Stimulated activated CD8-positive, alpha-beta memory T cell treated with anti-CD3 and anti-CD28 coated beads, Interleukin-4, amount 100 ng/mL, for 48 hours (primary cell): ENCODE data around the gene RSBN1.
"Not testable (repeated sequence)": the region's sequence is repeated elsewhere in the genome, so short reads cannot be mapped to it uniquely, and the experiment has no call there.

Experiments used
- DNase-seq: peaks from one replicate; pipeline ENCODE4 v3.0.0-alpha.2; 2020

RSBN1 gene

DNA sequence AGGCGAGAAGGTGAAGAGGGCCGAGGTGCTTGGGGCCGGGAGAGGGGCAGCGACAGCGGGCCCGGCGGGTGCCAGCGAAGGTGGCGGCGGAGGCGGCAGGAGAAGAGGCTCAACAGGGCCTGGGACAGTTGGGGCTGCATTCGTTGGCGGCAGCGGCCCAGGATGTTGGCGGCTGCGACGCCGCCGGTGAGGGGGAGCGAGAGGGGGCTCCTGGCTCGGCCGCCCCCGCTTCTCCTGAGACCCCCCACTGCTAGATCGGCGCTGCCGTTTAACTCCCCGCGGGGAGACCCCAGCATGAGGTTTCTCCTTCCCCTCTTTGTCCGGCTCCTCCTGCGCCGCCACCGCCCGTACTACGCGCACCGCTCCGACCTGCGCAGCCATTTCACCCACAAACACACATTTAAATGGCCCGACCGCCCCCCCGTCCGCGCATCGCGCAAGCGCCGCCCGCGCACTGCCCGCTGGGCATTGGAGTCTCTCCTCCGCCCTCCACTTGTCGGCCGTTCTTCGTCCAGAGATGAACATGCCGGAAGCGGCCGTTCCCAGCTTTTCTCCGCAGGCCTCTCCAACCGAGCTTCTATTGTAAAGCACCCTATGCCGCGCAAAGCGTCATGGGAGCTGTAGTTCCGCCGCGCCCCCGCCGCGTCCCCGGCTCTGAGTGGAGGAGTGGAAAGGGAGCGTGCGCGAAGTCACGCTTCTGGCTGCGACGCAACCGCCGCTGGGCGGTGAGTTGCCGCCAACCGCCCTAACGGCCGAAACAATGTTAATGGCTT lies at the start of gene RSBN1:
Gene RSBN1 (minus strand): TSS at position 589 of the 773 bp plus-strand sequence. CDS start 64 bp downstream, at position 525.
- peak; percentile 98 for DNase-seq

DNA sequence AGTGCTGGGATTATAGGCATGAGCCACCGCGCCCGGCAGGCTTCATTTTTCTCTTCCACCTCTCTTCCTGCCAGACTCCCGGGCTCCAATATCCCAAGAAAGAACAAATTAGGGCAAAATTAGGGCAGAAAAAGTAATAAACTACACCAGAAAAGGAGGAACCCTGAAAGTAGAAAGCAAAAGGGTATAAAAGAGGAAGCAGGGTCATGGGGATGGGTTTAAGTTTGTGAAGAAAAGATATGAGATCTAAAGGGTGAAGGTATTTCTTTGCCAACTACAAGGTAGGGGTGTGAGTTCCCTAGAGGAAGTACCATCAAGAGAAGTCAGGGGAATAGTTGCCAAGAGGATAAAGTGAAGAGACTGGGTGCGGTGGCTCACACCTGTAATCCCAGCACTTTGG lies 49.4 kb upstream of the RSBN1 start:
- DNase-seq: no peak

DNA sequence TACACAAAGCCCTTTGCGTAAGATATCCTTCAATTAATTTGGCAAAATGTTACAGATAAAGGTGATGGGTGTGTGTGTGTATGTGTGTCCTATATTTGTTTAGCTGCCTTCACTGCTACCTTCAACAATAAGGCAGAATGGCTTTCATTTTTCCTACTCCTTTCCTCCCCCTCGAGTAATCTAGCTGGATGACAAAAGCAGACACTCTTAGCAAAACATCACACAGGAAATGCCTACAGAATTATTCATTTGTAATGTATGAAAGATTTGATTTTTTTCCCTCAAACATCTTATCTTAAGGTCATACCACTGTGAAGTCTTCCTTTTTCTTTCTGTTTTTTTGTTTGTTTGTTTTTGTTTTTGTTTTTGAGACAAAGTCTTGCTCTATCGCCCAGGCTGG lies 48.6 kb upstream of the RSBN1 start:
- DNase-seq: no peak

DNA sequence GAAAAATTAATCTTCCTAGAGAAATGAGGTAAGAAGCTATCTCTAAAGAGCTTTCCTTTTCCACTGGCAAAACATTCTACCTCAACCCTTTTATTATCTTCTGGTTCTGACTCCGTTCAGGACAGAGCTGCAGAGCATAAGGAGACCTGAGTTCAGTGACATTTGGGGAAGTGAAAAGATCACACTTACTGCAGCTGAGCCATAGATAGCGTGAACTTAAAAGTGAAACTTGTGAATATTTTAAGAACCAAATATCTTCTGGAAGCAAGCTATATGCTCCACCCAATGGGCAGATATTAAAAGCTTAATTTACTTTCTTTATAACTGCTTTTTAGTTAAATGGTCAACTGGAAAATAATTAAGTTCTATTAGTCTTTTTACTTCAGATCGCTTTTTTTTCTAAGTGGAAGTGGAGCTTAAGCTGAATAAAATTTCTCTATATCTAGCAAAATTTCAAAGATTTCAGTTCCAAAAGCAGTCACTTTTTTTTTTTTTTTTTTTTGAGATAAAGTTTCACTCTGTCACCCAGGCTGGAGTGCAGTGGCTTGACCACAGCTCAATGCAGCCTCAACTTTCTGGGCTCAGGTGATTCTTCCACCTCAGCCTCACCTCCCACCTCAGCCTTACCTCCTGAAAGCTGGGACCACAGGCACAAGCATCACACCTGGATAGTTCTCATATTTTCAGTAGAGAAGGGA lies 47.4 kb upstream of the RSBN1 start:
- no peak for DNase-seq

DNA sequence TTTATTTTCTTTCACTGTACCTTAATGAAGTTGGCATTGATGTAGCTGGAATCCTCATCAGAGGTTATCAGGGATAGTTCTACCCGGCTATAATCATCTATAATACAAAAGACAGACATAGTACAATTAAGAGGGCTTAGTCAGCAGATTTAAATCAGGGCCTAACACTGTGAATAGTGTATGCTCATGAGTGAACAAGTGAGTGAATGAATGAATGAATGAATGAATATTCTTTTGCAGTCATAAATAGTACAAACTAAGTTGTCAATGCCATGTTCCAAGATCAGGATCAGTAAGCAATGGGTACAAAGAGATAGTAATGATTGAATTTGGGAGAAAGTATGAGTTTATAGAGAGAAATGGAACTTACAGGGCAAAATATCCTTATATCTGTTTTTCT lies 46.7 kb upstream of the RSBN1 start:
- DNase-seq: no peak

DNA sequence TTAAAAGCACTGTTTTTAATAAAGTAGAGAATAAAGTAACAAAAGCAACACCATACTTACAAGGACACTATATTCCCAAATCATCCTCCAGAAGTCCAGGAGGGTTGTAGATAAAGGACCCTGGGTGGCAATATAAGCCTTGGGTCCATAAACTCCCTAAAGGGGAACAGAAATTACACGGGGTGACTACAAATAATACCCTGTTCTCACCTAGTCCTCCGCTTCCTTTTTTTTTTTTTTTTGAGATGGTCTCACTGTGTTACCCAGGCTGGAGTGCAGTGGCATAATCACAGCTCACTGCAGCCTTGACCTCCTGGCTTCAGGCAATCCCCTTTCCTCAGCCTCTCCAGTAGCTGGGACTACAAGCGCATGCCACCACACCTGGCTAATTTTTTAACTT lies 46.1 kb upstream of the RSBN1 start:
- DNase-seq: no peak

DNA sequence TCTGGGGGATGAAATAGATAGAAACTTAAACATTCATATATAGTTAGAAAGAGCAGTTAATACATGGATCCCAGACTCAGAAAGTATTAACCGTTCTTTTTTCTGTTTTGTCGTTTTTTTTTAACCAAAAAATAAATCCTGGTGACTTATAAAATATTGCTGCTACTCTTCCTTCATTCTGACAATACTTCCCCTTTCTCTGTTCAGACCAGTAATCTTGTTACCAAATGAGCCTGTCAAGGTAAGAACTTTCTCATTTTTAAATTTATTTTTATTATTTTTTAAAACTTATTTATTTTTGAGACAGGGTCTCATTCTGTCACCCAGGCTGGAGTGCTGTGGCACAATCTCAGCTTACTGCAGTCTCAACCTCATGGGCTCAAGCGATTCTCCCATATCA lies 45.5 kb upstream of the RSBN1 start:
- no peak for DNase-seq

DNA sequence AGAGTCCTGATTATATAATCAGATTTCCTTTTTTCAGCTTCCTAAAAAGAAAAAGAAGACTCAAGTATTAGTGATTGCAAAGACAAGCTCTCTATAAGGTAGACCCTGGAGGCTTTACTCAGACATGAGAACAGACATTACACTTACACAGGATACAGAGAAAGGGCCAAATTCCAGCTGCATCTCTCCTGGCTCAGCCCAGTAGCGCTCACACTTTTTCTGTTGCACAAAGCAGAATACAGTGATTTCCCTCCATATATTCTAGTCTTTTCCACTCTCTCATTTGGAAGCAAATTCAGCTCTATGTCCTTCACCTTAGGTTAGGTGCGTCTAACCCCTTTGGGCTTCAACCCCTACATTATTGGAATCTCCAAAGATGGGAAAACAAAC lies 44.1 kb upstream of the RSBN1 start:
- no peak for DNase-seq

DNA sequence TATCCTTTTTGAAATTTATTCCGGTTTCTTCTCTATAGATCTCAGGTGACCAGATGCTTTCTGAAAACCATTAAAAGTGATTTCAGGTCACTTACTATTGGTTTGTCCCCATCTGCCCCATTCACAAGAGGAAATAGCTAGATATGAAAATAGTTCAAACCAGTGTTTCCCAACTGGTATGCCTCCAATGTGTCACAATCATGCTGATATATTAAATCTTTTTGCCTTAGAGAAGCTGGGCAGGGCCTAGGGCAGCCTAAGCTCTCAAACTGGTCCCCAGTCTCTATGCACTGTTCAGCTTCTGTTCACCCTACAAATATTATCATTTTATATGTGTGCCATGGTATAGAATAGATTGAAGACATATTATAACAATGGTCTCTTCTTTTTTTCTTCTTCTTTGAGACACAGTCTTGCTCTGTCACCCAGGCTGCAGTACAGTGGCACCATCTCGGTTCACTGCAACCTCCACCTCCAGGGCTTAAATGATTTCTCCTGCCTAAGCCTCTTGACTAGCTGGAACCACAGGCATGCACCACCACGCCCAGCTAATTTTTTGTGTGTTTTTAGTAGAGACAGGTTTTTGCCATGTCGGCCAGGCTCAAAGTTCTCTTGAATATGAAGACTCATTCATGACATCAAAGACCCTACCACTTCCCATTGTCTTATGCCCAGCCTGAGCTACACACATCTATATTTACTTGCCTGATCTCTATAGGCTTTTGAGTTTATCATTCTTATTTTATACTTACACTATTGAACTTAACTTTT lies 43.5 kb upstream of the RSBN1 start:
- DNase-seq: no peak

DNA sequence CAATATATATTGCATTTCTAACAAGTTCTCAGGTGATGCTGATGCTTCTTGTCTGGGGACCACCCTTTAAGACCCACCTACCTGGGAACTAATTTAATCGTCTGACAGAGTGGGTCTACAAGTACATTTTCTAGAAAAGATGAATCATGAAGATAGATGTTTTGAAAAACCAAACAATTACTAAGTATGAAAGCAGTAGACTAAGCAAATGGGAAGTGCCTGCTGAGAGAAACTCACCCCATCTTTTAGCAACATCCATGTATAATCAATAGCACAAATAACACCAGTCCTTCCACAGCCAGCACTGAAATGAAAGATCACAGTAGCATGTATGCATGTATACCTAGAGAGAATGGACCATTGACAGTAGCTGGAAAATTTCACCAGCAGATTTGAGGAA lies 42.0 kb upstream of the RSBN1 start:
- no peak for DNase-seq

DNA sequence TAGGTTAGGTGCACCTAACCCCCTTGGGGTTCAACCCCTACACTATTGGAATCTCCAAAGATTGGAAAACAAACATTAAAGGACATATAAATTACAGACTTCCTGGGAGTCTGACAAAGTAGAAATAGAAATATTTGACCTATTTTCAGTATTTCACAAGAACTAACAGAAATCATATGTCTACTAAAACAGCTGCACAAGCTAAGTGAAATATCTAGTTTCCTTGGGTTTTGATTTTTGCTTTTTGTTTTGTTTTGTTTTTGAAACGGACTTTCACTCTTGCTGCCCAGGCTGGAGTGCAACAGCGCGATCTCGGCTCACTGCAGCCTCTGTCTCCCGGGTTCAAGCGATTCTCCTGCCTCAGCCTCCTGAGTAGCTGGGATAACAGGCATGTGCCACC lies 40.4 kb upstream of the RSBN1 start:
- not testable (repeated sequence) for DNase-seq

DNA sequence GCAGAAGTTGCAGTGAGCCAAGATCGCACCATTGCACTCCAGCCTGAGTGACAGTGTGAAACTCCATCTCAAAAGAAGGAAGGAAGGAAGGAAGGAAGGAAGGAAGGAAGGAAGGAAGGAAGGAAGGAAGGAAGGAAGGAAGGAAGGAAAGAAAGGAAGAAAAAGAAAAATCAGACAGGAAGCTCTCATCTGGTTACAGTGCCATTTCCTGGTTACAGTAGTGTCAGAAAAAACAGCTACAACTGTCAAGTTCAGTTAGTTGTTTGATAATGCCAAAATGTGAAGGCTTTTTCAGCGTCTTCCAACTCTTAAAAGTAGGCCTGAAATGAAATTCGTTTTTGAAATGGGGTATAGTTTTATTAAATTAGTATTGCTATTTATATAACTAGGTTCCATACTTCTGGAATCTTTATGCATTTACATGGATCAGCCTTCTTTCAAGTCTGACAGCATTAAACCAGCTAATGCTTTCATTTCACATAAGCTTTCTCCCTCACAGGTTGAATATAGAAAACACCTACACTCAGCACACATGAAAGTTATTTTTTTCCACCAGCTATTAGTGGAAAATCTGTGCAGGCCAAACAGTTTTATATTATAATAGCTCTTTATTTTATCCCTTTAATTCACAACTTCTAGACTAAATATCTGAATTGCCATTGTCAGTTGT lies 38.0 kb upstream of the RSBN1 start:
- no peak for DNase-seq

DNA sequence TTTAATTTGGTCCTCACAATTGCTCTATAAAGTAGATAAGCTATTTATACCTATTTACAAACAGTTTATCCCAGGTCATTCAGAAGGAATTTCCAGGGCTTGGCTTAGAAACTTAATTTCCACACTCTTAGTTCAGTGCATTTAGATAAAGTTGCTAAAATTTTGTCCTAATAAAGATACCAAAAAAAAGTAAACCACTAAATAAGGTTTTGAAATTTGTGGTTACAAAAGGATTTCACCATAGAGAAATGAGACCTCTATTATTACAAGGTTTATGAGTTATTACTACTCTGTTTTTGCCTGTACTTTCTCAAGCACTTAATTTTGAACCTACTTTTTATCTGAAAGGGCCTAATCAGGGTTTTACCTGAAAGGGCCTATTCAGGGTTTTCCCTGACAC lies 36.8 kb upstream of the RSBN1 start:
- DNase-seq: no peak

DNA sequence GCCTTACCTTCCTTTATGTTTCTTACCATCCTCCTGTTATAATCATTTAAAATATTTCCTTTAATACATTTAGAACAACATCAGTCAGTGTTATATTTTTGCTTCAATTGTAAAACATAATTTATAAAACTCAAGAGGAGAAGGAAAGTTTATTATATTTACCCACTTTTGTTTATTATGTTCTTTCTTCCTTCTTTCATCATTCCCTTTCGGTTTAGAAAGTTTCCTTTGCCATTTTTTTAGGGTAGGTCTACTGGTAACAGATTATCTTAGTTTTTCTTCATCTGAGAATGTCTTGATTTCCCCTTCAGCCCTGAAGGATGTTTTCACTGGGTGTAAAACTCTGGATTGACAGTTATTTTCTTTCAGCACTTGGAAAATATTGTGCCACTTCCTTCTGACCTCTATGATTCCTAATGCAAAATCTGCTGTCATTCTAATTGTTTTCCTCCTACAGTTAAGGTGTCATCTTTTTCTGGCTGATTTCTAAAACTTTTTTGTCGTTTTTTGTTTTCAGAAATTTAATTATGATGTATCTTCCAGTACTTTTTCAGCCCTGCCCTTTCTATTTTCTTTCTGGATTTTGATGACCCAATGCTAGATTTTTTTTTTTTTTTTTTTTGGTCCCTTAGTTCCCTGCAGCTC lies 34.2 kb upstream of the RSBN1 start:
- no peak for DNase-seq

DNA sequence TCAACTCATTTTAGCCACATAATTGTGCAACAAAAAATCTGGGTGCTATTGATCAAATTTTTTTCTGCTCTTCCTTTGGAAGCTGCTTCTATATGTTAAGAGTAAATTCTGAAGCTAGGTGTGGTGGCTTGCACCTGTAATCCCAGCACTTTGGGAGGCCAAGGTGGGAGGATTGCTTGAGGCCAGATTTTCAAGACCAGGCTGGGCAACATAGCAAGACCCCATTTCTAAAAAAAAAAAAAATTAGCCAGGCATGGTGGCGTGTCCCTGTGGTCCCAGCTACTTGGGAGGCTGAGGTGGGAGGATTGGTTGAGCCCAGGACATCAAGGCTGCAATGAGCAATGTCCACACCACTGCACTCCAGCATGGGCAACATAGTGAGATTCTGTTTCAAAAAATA lies 24.3 kb upstream of the RSBN1 start:
- no peak for DNase-seq

DNA sequence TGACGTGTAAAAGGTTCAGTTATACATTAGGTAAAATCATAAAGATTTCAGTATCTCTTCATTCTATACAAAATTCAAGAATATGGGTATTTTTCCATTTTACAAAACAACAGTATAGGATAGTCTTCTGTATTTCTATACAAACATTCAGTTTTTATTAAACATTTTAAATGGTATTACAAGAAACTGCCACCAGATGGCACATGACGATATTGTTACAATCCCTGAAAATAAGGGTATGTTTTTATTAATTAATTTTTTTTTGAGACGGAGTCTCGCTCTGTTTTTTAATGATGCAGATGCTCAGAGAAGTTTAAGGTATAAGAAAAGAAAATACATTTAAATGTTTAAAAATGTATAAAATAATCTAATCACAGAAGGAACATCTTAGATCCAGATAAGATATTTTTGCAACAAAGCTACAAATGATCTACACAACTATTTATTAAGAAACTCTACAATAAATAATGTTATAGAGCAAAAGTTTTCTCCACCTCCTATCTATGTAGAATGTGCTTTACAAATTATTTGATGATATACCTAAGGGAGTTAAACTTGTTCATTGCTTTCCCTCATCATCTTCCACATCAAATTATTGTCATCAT lies 23.5 kb upstream of the RSBN1 start:
- DNase-seq: no peak

DNA sequence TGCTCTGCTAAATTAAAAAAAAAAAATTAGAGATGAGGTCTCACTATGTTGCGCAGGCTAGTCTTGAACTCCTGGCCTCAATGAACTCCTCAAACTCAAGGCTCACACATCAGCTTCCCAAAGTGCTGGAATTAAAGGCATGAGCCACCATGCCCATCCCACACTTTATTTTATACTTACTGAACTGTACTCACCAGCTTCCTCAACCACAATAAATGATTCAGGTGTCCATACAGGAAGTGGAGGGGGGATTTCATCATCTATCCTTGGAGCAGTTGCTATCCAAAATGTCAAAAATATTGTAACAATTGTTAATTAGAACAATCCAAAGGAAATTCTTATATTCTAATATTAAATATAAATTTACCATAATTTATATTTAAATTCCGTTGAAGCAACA lies 22.4 kb upstream of the RSBN1 start:
- DNase-seq: no peak

DNA sequence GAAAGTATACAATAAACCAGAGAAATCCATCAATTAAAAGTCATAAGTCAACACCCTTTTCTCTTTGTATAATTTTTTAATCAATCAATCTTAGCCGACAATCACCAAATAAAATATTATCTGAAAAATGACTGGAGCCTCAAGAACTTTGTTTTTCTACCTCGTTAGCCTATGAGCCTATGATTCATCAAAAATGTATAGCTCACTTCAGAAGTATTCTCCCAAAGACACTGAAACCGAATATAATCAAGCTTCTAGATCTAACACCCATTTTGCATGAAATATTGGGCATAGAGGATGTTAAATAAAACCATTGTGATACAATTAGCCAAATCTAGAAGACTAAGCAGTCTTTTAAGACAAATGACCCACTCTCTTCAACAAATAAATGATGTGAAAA lies 17.8 kb upstream of the RSBN1 start:
- no peak for DNase-seq

DNA sequence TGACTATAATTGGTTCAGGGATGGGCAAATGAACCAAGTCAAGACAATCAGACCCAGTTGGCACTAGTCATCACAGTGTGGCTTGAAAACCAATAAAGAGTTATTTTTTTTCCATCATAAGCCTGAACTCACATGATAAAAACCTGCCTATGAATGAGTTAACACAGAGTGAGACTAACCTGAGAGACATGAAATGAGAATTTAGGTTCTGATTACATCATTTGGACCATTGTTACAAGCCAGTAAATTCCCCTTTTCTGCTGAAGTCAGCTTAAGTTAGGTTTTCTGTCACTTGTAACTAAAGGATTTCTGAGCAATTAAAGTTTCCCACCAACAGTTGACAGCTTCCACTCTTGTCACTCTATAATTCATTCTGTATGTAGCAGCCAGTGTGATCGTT lies 9.6 kb upstream of the RSBN1 start:
- no peak for DNase-seq

DNA sequence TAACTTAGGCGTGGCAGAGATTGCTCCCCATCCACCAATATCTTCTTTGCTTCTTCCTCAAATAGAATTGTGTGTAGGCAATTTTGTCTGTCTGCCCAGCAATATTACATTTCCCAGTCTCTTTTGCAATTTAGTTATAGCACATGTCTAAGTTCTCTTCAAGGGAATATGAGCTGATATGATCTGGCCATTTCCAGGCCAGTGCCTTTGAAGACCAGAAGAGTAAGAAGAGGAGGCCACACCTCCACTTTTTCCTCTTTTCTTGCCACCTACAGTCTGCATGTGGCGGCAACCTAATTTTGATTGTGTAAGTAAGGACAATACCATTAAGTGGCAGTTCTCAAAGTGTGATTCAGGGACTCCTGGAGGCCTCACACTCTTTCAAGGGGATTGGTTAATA lies 6.3 kb upstream of the RSBN1 start:
- DNase-seq: no peak

DNA sequence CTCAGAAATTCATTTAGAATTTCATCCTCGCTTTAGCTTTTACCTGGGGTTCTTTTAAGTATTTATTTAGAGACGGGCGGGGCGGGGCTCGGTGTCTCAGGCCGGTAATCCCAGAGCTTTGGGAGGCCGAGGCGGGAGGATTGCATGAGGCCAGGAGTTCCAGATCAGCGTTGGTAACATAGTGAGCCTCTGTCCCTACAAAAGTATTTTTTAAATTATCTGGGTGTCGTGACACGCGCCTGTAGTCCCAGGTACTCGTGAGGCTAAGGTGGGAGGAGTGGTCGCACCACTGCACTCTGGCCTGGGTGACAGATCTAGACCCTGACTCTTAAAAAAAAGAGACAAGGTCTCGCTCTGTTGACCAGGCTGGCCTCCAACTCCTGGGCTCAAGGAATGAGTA lies 942 bp upstream of the RSBN1 start:
- DNase-seq: no peak

DNA sequence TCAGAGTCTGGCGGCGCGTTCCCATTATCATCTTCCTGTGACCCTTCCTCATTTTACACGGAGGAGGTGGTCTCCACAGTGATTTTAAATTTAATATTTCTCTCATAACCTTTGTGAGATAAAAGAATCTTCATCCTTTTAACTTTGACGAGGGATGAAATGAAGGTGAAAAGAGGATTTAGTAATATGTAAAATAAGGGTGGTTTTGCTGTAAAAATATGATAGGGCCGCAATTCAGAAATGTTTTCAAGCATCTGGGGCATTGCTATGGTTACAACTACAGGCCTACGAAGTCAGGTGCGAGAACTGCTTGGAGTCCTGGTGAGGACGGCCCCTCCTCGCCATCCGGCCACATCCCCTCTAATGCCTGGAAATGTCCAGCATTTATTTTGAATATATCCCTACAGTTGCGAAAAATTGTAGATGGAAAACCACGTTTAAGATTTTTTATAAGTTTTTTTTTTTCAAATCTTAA lies 422 bp upstream of the RSBN1 start:
- peak; percentile 46 for DNase-seq
